Endothelial cell of umbilical vein (primary cell): ENCODE results near the gene ARHGEF28.

Experiments used
- EZH2 ChIP-seq: IDR thresholded peaks from 2 replicates; pipeline ENCODE4 v1.6.1; 2012; ENCODE audit warnings: borderline replicate concordance, low read depth, mild to moderate bottlenecking, moderate library complexity, low read length, inconsistent platforms; ENCODE audit not compliant: severe bottlenecking
- FOS ChIP-seq: IDR thresholded peaks from 2 replicates; pipeline ENCODE4 v1.6.1; 2011; ENCODE audit warnings: mild to moderate bottlenecking, low read length, moderate library complexity, borderline replicate concordance; ENCODE audit not compliant: insufficient read depth
- JUN ChIP-seq: IDR thresholded peaks from 2 replicates; pipeline ENCODE4 v1.6.1; 2011; ENCODE audit warnings: borderline replicate concordance, low read depth; ENCODE audit not compliant: insufficient read length, insufficient read depth
- MYC ChIP-seq: IDR thresholded peaks from one replicate; pipeline ENCODE4 v1.6.1; 2011; ENCODE audit warnings: mild to moderate bottlenecking, low read depth, low read length
- POLR2A ChIP-seq: IDR thresholded peaks from 2 replicates; pipeline ENCODE4 v1.6.1; 2012; ENCODE audit warnings: low read depth, mild to moderate bottlenecking, control low read depth, low read length
- POLR2AphosphoS5 ChIP-seq: IDR thresholded peaks from 2 replicates; pipeline ENCODE4 v1.6.1; 2012; ENCODE audit warnings: low read depth, mild to moderate bottlenecking, control low read depth, low read length, moderate library complexity; ENCODE audit not compliant: insufficient read depth
- TF ChIP-seq, protein P1 (sequence below), 2 donors: IDR thresholded peaks; 1 replicate in 1 of 2; 2 replicates in 1 of 2; pipeline ENCODE4 v1.5.1; 2011; ENCODE audit warnings: low read length in 2 of 2, mild to moderate bottlenecking in 2 of 2, moderate library complexity in 2 of 2, control low read depth in 1 of 2, inconsistent platforms in 1 of 2, low read depth in 1 of 2; ENCODE audit not compliant: insufficient read depth in 1 of 2; ENCODE audit errors: extremely low read depth in 1 of 2
- TF ChIP-seq, protein P2 (sequence below): IDR thresholded peaks from 2 replicates; pipeline ENCODE4 v1.6.1; 2011; ENCODE audit not compliant: insufficient read depth, insufficient read length

DNA sequence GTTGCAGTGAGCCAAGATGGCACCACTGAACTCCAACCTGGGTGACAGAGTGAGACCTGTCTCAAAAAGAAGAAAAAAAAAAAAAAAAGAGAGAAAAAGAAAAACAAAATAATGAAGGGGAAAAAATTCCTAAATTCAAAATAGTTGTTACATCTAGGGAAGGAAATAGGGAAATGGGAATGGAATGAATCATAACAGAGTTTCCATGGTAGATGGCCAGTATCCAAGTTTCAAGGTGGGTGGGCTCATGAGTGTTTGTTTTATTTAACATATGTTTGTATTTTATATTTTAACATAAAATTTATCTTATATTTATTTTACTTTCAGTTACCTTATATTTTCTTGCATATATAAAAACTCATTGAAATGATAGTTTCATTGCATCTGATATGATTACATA lies 215.6 kb downstream of the ARHGEF28 start:
- TF ChIP-seq, protein P1, sequence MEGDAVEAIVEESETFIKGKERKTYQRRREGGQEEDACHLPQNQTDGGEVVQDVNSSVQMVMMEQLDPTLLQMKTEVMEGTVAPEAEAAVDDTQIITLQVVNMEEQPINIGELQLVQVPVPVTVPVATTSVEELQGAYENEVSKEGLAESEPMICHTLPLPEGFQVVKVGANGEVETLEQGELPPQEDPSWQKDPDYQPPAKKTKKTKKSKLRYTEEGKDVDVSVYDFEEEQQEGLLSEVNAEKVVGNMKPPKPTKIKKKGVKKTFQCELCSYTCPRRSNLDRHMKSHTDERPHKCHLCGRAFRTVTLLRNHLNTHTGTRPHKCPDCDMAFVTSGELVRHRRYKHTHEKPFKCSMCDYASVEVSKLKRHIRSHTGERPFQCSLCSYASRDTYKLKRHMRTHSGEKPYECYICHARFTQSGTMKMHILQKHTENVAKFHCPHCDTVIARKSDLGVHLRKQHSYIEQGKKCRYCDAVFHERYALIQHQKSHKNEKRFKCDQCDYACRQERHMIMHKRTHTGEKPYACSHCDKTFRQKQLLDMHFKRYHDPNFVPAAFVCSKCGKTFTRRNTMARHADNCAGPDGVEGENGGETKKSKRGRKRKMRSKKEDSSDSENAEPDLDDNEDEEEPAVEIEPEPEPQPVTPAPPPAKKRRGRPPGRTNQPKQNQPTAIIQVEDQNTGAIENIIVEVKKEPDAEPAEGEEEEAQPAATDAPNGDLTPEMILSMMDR (IDR thresholded peaks at IDR 0.05; ENCODE audit: extremely low read depth in 1 of 2, insufficient read depth in 1 of 2, low read depth in 1 of 2, low read length in 2 of 2), result no peak
- TF ChIP-seq POLR2AphosphoS5 (no peak), POLR2A (no peak), EZH2 (no peak), JUN (no peak), MYC (no peak), FOS (peak; percentile 19)
- TF ChIP-seq, protein P2, sequence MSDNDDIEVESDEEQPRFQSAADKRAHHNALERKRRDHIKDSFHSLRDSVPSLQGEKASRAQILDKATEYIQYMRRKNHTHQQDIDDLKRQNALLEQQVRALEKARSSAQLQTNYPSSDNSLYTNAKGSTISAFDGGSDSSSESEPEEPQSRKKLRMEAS, result no peak
